ENCODE measurements around the gene PNPLA7. TPM values are rescaled to one million over a fixed set of nuclear protein-coding genes. Genes with fewer than 3 reads are reported as not detected.

Gene PNPLA7
- total and polyA plus RNA-seq, 5 donors: 5.5 to 13.0 (median 7.6) TPM

GRCh38 chr9:137461663-137462395, 88.4 kb downstream of the PNPLA7 start:
- no peaks in the 10 kb centered on the region for H3K4me1 ChIP-seq (ENCODE audit: control insufficient read depth, insufficient read depth, low read length)
- H3K27me3 ChIP-seq (ENCODE audit: control insufficient read depth, insufficient read depth): no peaks in the 10 kb centered on the region
- intact Hi-C loops (cut with DNase I): no loop called here
- ATAC-seq (peak in 1 of 2 donors; percentile 8), DNase-seq (peak; percentile 60 to 85 (median 82))
- no peaks in the 10 kb centered on the region for H3K9me3 ChIP-seq (ENCODE audit: control insufficient read depth, low read length)
- 71% methylated on average over 52 of the region's 52 CpGs for WGBS
- H3K27ac ChIP-seq (ENCODE audit: low read length): no peak overlapping the region
- H3K4me3 ChIP-seq (ENCODE audit: low read length): no peak overlapping the region

- intact Hi-C loops (cut with DNase I): no loop called here
- Histone ChIP-seq H3K27ac (ENCODE audit: low read length) (no peak overlapping the region), H3K9me3 (ENCODE audit: control insufficient read depth, low read length) (no peaks in the 10 kb centered on the region), H3K4me1 (ENCODE audit: control insufficient read depth, insufficient read depth, low read length) (no peaks in the 10 kb centered on the region), H3K27me3 (ENCODE audit: control insufficient read depth, insufficient read depth) (no peaks in the 10 kb centered on the region), H3K4me3 (ENCODE audit: low read length) (no peak overlapping the region)
- WGBS: 95% methylated on average over 21 of the region's 21 CpGs
- ATAC-seq (no peak), DNase-seq (peak in 2 of 3 donors; percentile 17 to 65)
Observed at GRCh38 chr9:137461316-137461662, 88.9 kb downstream of the PNPLA7 start.

- intact Hi-C loops (cut with DNase I): no loop called here
- no peaks in the 10 kb centered on the region for H3K4me1 ChIP-seq (ENCODE audit: control insufficient read depth, insufficient read depth, low read length)
- DNase-seq (peak; percentile 17 to 60 (median 42)), ATAC-seq (no peak)
- no peak overlapping the region for H3K4me3 ChIP-seq (ENCODE audit: low read length)
- H3K9me3 ChIP-seq (ENCODE audit: control insufficient read depth, low read length): no peaks in the 10 kb centered on the region
- H3K27ac ChIP-seq (ENCODE audit: low read length): no peak overlapping the region
- 94% methylated on average over 31 of the region's 31 CpGs for WGBS
- no peaks in the 10 kb centered on the region for H3K27me3 ChIP-seq (ENCODE audit: control insufficient read depth, insufficient read depth)
Observed at GRCh38 chr9:137460363-137461315, 89.6 kb downstream of the PNPLA7 start.

GRCh38 chr9:137459601-137460362, 90.4 kb downstream of the PNPLA7 start:
- peak overlapping the region; percentile 64 for H3K4me3 ChIP-seq (ENCODE audit: low read length)
- intact Hi-C loops (cut with DNase I): no loop called here

GRCh38 chr9:137459152-137459600, 91.0 kb downstream of the PNPLA7 start, which contains the start of gene NSMF:
Gene NSMF, minus strand, starts transcription at chr9:137459334. Its CDS starts 232 bp downstream, at chr9:137459102.
- no peaks in the 10 kb centered on the region for H3K27me3 ChIP-seq (ENCODE audit: control insufficient read depth, insufficient read depth)
- H3K9me3 ChIP-seq (ENCODE audit: control insufficient read depth, low read length): no peaks in the 10 kb centered on the region
- under 1% methylated on average over 62 of the region's 62 CpGs for WGBS
- DNase-seq: peak; percentile 95 to 98 (median 98)
- H3K4me1 ChIP-seq (ENCODE audit: control insufficient read depth, insufficient read depth, low read length): no peaks in the 10 kb centered on the region
- intact Hi-C loops (cut with DNase I): no loop called here
- peak within 1 kb of the TSS; percentile 64 for H3K4me3 ChIP-seq (ENCODE audit: low read length)
- peak; percentile 82 to 87 for ATAC-seq
- H3K27ac ChIP-seq (ENCODE audit: low read length): peak within 1 kb of the TSS; percentile 24

More at GRCh38 chr9:137459601-137460362, 90.4 kb downstream of the PNPLA7 start:
- H3K9me3 ChIP-seq (ENCODE audit: control insufficient read depth, low read length): no peaks in the 10 kb centered on the region
- no peaks in the 10 kb centered on the region for H3K27me3 ChIP-seq (ENCODE audit: control insufficient read depth, insufficient read depth)
- DNase-seq (peak in 2 of 3 donors; percentile 14 to 59), ATAC-seq (peak; percentile 1)
- peak overlapping the region; percentile 24 for H3K27ac ChIP-seq (ENCODE audit: low read length)
- WGBS: 50% methylated on average over 15 of the region's 15 CpGs
- H3K4me1 ChIP-seq (ENCODE audit: control insufficient read depth, insufficient read depth, low read length): no peaks in the 10 kb centered on the region

GRCh38 chr9:137458194-137459151, 91.7 kb downstream of the PNPLA7 start:
- DNase-seq (peak; percentile 39 to 77 (median 77)), ATAC-seq (no peak)
- H3K9me3 ChIP-seq (ENCODE audit: control insufficient read depth, low read length): no peaks in the 10 kb centered on the region
- H3K4me3 ChIP-seq (ENCODE audit: low read length): peak overlapping the region; percentile 64
- intact Hi-C loops (cut with DNase I): no loop called here
- WGBS: 18% methylated on average over 88 of the region's 88 CpGs
- H3K27me3 ChIP-seq (ENCODE audit: control insufficient read depth, insufficient read depth): no peaks in the 10 kb centered on the region
- H3K27ac ChIP-seq (ENCODE audit: low read length): no peak overlapping the region
- no peaks in the 10 kb centered on the region for H3K4me1 ChIP-seq (ENCODE audit: control insufficient read depth, insufficient read depth, low read length)

GRCh38 chr9:137457406-137458193, 92.6 kb downstream of the PNPLA7 start:
- peak in 2 of 3 donors; percentile 71 to 72 for DNase-seq
- no peaks in the 10 kb centered on the region for H3K9me3 ChIP-seq (ENCODE audit: control insufficient read depth, low read length)
- H3K27me3 ChIP-seq (ENCODE audit: control insufficient read depth, insufficient read depth): no peaks in the 10 kb centered on the region
- no peaks in the 10 kb centered on the region for H3K4me1 ChIP-seq (ENCODE audit: control insufficient read depth, insufficient read depth, low read length)
- ATAC-seq: no peak
- no peak overlapping the region for H3K4me3 ChIP-seq (ENCODE audit: low read length)
- WGBS: 94% methylated on average over 44 of the region's 44 CpGs
- intact Hi-C loops (cut with DNase I): no loop called here
- H3K27ac ChIP-seq (ENCODE audit: low read length): no peak overlapping the region

GRCh38 chr9:137456864-137457405, 93.3 kb downstream of the PNPLA7 start:
- WGBS: 94% methylated on average over 10 of the region's 10 CpGs
- Histone ChIP-seq H3K9me3 (ENCODE audit: control insufficient read depth, low read length) (no peaks in the 10 kb centered on the region), H3K4me3 (ENCODE audit: low read length) (no peak overlapping the region), H3K27ac (ENCODE audit: low read length) (no peak overlapping the region), H3K27me3 (ENCODE audit: control insufficient read depth, insufficient read depth) (no peaks in the 10 kb centered on the region), H3K4me1 (ENCODE audit: control insufficient read depth, insufficient read depth, low read length) (no peaks in the 10 kb centered on the region)
- ATAC-seq: no peak
- intact Hi-C loops (cut with DNase I): no loop called here
- DNase-seq: peak; percentile 25 to 55 (median 39)
